Activated CD8-positive, alpha-beta T cell treated with anti-CD3 and anti-CD28 coated beads for 36 hours (primary cell): ENCODE data around the gene DCDC1. TPM values are rescaled to one million over a fixed set of nuclear protein-coding genes. Genes with fewer than 3 reads are reported as not detected.

Experiments used
- ATAC-seq: fragments of 200-7000 bp; cut with Tn5 transposase; one replicate; pipeline ENCODE4 v1.10.0; 2021; ENCODE audit warnings: mild to moderate bottlenecking, moderate library complexity
- CTCF ChIA-PET: fragments of 350-600 bp; sonication (Branson Sonifier 250); formaldehyde crosslinking; loops from one replicate; lab custom pipeline; 2021; ENCODE audit warnings: antibody characterized with exemption; lab: Charles Lee
- POLR2A ChIA-PET: fragments of 350-600 bp; sonication (Branson Sonifier 250); formaldehyde crosslinking; loops from one replicate; lab custom pipeline; 2021; ENCODE audit warnings: antibody characterized with exemption; lab: Charles Lee
- DNase-seq: peaks from one replicate; pipeline ENCODE4 v3.0.0-alpha.2; 2020
- H3K27ac Mint-ChIP-seq: one replicate; pipeline ENCODE4 v1.8.0; 2021; ENCODE audit warnings: mild to moderate bottlenecking, mixed read lengths
- H3K27me3 Mint-ChIP-seq: one replicate; pipeline ENCODE4 v1.8.0; 2021; ENCODE audit warnings: mixed read lengths
- H3K36me3 Mint-ChIP-seq: one replicate; pipeline ENCODE4 v1.8.0; 2021; ENCODE audit warnings: low read depth, mixed read lengths
- H3K4me1 Mint-ChIP-seq: one replicate; pipeline ENCODE4 v1.8.0; 2021; ENCODE audit warnings: low read depth, mixed read lengths
- H3K4me3 Mint-ChIP-seq: one replicate; pipeline ENCODE4 v1.8.0; 2021; ENCODE audit warnings: mild to moderate bottlenecking, moderate library complexity, mixed read lengths
- H3K9me3 Mint-ChIP-seq: one replicate; pipeline ENCODE4 v1.8.0; 2021; ENCODE audit warnings: mixed read lengths
- CTCF ChIP-seq: fragments of 200-600 bp; IDR thresholded peaks from one replicate; pipeline ENCODE4 v1.8.0; 2022; ENCODE audit warnings: antibody characterized with exemption, mild to moderate bottlenecking
- intact Hi-C: fragments of 100-400 bp; cut with micrococcal nuclease; formaldehyde crosslinking; loops from one replicate; pipeline ENCODE4 v1.10.0; 2022
- total RNA-seq, 2 experiments: library from RNA; stranded (reverse); gene quantifications; one replicate each; pipeline ENCODE4 v1.2.3, GENCODE V29; 2021

DCDC1 gene
- total RNA-seq, 2 experiments from 2014 or later, result not detected

- H3K9me3 Mint-ChIP-seq, result no peaks in the 10 kb centered on the region
- H3K4me3 Mint-ChIP-seq, result no peak overlapping the region
- ATAC-seq (peak; percentile 27), DNase-seq (peak; percentile 69)
- H3K27me3 Mint-ChIP-seq, result no peaks in the 10 kb centered on the region
- no peaks in the 10 kb centered on the region for H3K36me3 Mint-ChIP-seq
- TF ChIP-seq CTCF, result no peak
- H3K27ac Mint-ChIP-seq, result no peak overlapping the region
- ChIA-PET POLR2A (no interaction called here), CTCF (interaction anchor here (0.6 to 2.7 kb wide), 18 partner anchors 8 to 1069 kb away, joined by 3 to 16 read pairs (median 4); no protein-coding TSS in a partner anchor)
- H3K4me1 Mint-ChIP-seq, result no peaks in the 10 kb centered on the region
- intact Hi-C loops, result no loop called here
Measured at GRCh38 chr11:31106968-31107576, 262.5 kb downstream of the DCDC1 start.

- CTCF ChIA-PET, result interaction anchor here (0.5 to 2.0 kb wide), 16 partner anchors 9 to 1070 kb away, joined by 3 to 9 read pairs (median 4); no protein-coding TSS in a partner anchor
- no peaks in the 10 kb centered on the region for H3K27me3 Mint-ChIP-seq
- no peak overlapping the region for H3K4me3 Mint-ChIP-seq
- TF ChIP-seq CTCF, result no peak
- H3K4me1 Mint-ChIP-seq, result no peaks in the 10 kb centered on the region
- no peaks in the 10 kb centered on the region for H3K9me3 Mint-ChIP-seq
- no peak overlapping the region for H3K27ac Mint-ChIP-seq
- ATAC-seq (no peak), DNase-seq (no peak)
- intact Hi-C loops, result no loop called here
- POLR2A ChIA-PET, result no interaction called here
- H3K36me3 Mint-ChIP-seq, result no peaks in the 10 kb centered on the region
Measured at GRCh38 chr11:31106326-31106725, 263.2 kb downstream of the DCDC1 start.

- POLR2A ChIA-PET, result no interaction called here
- Mint-ChIP-seq H3K4me3 (no peak overlapping the region), H3K4me1 (no peaks in the 10 kb centered on the region), H3K27me3 (no peaks in the 10 kb centered on the region), H3K36me3 (no peaks in the 10 kb centered on the region), H3K9me3 (no peaks in the 10 kb centered on the region), H3K27ac (no peak overlapping the region)
- DNase-seq (no peak), ATAC-seq (no peak)
- no peak for TF ChIP-seq CTCF
- CTCF ChIA-PET, result no interaction called here
- intact Hi-C loops, result no loop called here
Measured at GRCh38 chr11:31102875-31103274, 266.7 kb downstream of the DCDC1 start.

- POLR2A ChIA-PET, result no interaction called here
- no peaks in the 10 kb centered on the region for H3K9me3 Mint-ChIP-seq
- H3K4me3 Mint-ChIP-seq, result no peak overlapping the region
- intact Hi-C loops, result no loop called here
- H3K27me3 Mint-ChIP-seq, result no peaks in the 10 kb centered on the region
- CTCF ChIA-PET, result no interaction called here
- no peak for ATAC-seq
- H3K36me3 Mint-ChIP-seq, result no peaks in the 10 kb centered on the region
- DNase-seq, result no peak
- TF ChIP-seq CTCF, result no peak
- no peaks in the 10 kb centered on the region for H3K4me1 Mint-ChIP-seq
- no peak overlapping the region for H3K27ac Mint-ChIP-seq
Measured at GRCh38 chr11:31102316-31102715, 267.2 kb downstream of the DCDC1 start.

- ATAC-seq, result no peak
- CTCF ChIA-PET, result interaction anchor here (2.9 kb wide), 1 partner anchor 10 kb away, joined by 8 read pairs; no protein-coding TSS in a partner anchor
Measured at GRCh38 chr11:31096191-31096805, 273.2 kb downstream of the DCDC1 start.

More at GRCh38 chr11:31096191-31096805, 273.2 kb downstream of the DCDC1 start:
- no peaks in the 10 kb centered on the region for H3K36me3 Mint-ChIP-seq
- no peaks in the 10 kb centered on the region for H3K9me3 Mint-ChIP-seq
- DNase-seq, result no peak
- H3K27me3 Mint-ChIP-seq, result no peaks in the 10 kb centered on the region
- no peak overlapping the region for H3K27ac Mint-ChIP-seq
- no peak for TF ChIP-seq CTCF
- no peaks in the 10 kb centered on the region for H3K4me1 Mint-ChIP-seq
- intact Hi-C loops, result no loop called here
- POLR2A ChIA-PET, result interaction anchor here (0.7 kb wide), 1 partner anchor 54 kb away, joined by 3 read pairs; no protein-coding TSS in a partner anchor
- H3K4me3 Mint-ChIP-seq, result no peak overlapping the region
